ENCODE results near the gene GFRA1. TPM values are rescaled to one million over a fixed set of nuclear protein-coding genes. Genes with fewer than 3 reads are reported as not detected.

Gene GFRA1
- total RNA-seq, 2 donors from 2014 or later: 1.6 to 3.1 TPM

GRCh38 chr10:116298586-116298985 is 25.6 kb upstream of the GFRA1 start:
- H3K4me1 ChIP-seq (ENCODE audit: control insufficient read depth, insufficient read depth, low read length): no peaks in the 10 kb centered on the region
- no peaks in the 10 kb centered on the region for H3K9me3 ChIP-seq (ENCODE audit: control insufficient read depth, low read length)
- no peaks in the 10 kb centered on the region for H3K27me3 ChIP-seq (ENCODE audit: control insufficient read depth, insufficient read depth, low read length, poor library complexity, severe bottlenecking)
- Mint-ChIP-seq H3K36me3 (ENCODE audit: low read depth) (no peaks in the 10 kb centered on the region), H3K4me3 (no peak overlapping the region), H3K4me1 (no peaks in the 10 kb centered on the region), H3K9me3 (no peaks in the 10 kb centered on the region), H3K27ac (no peak overlapping the region), H3K27me3 (ENCODE audit: insufficient read depth) (no peaks in the 10 kb centered on the region)
- DNase-seq: no peak
- no peak overlapping the region for H3K4me3 ChIP-seq (ENCODE audit: low read length)
- TF ChIP-seq, protein P1, sequence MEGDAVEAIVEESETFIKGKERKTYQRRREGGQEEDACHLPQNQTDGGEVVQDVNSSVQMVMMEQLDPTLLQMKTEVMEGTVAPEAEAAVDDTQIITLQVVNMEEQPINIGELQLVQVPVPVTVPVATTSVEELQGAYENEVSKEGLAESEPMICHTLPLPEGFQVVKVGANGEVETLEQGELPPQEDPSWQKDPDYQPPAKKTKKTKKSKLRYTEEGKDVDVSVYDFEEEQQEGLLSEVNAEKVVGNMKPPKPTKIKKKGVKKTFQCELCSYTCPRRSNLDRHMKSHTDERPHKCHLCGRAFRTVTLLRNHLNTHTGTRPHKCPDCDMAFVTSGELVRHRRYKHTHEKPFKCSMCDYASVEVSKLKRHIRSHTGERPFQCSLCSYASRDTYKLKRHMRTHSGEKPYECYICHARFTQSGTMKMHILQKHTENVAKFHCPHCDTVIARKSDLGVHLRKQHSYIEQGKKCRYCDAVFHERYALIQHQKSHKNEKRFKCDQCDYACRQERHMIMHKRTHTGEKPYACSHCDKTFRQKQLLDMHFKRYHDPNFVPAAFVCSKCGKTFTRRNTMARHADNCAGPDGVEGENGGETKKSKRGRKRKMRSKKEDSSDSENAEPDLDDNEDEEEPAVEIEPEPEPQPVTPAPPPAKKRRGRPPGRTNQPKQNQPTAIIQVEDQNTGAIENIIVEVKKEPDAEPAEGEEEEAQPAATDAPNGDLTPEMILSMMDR (conservative IDR thresholded peaks at IDR 0.05): no peak
- no peak overlapping the region for H3K27ac ChIP-seq (ENCODE audit: low read depth, low read length)
- 87 to 92% methylated on average over 3 of the region's 3 CpGs for WGBS, 2 experiments (ENCODE audit: insufficient coverage in 1 of 2, insufficient read length in 1 of 2)
- H3K9ac ChIP-seq (ENCODE audit: extremely low read depth, low read length, poor library complexity, severe bottlenecking): no peak overlapping the region
- H3K36me3 ChIP-seq (ENCODE audit: control insufficient read depth, insufficient read depth, low read length): no peaks in the 10 kb centered on the region

GRCh38 chr10:116296291-116296721 is 23.3 kb upstream of the GFRA1 start:
- Mint-ChIP-seq H3K27ac (no peak overlapping the region), H3K36me3 (ENCODE audit: low read depth) (no peaks in the 10 kb centered on the region), H3K9me3 (no peaks in the 10 kb centered on the region), H3K4me3 (no peak overlapping the region), H3K4me1 (no peaks in the 10 kb centered on the region), H3K27me3 (ENCODE audit: insufficient read depth) (no peaks in the 10 kb centered on the region)
- H3K27me3 ChIP-seq (ENCODE audit: control insufficient read depth, insufficient read depth, low read length, poor library complexity, severe bottlenecking): no peaks in the 10 kb centered on the region
- H3K9me3 ChIP-seq (ENCODE audit: control insufficient read depth, low read length): no peaks in the 10 kb centered on the region
- no peak for DNase-seq
- no peak overlapping the region for H3K9ac ChIP-seq (ENCODE audit: extremely low read depth, low read length, poor library complexity, severe bottlenecking)
- no peaks in the 10 kb centered on the region for H3K4me1 ChIP-seq (ENCODE audit: control insufficient read depth, insufficient read depth, low read length)
- 91 to 95% methylated on average over 7 of the region's 7 CpGs for WGBS, 2 experiments (ENCODE audit: insufficient coverage in 1 of 2, insufficient read length in 1 of 2)
- TF ChIP-seq, protein P1 (conservative IDR thresholded peaks at IDR 0.05): no peak
- H3K27ac ChIP-seq (ENCODE audit: low read depth, low read length): no peak overlapping the region
- H3K36me3 ChIP-seq (ENCODE audit: control insufficient read depth, insufficient read depth, low read length): no peaks in the 10 kb centered on the region
- no peak overlapping the region for H3K4me3 ChIP-seq (ENCODE audit: low read length)

- Histone ChIP-seq H3K36me3 (ENCODE audit: control insufficient read depth, insufficient read depth, low read length) (no peaks in the 10 kb centered on the region), H3K9ac (ENCODE audit: extremely low read depth, low read length, poor library complexity, severe bottlenecking) (no peak overlapping the region), H3K4me3 (ENCODE audit: low read length) (no peak overlapping the region), H3K4me1 (ENCODE audit: control insufficient read depth, insufficient read depth, low read length) (no peaks in the 10 kb centered on the region), H3K27ac (ENCODE audit: low read depth, low read length) (no peak overlapping the region), H3K9me3 (ENCODE audit: control insufficient read depth, low read length) (no peaks in the 10 kb centered on the region), H3K27me3 (ENCODE audit: control insufficient read depth, insufficient read depth, low read length, poor library complexity, severe bottlenecking) (no peaks in the 10 kb centered on the region)
- Mint-ChIP-seq H3K27me3 (ENCODE audit: insufficient read depth) (no peaks in the 10 kb centered on the region), H3K4me1 (peaks cover 3% of the 10 kb centered on the region), H3K9me3 (peaks cover 2% of the 10 kb centered on the region), H3K36me3 (ENCODE audit: low read depth) (no peaks in the 10 kb centered on the region), H3K4me3 (no peak overlapping the region), H3K27ac (no peak overlapping the region)
- TF ChIP-seq, protein P1 (conservative IDR thresholded peaks at IDR 0.05): no peak
- DNase-seq: no peak
Observed at GRCh38 chr10:116292493-116292892, 19.5 kb upstream of the GFRA1 start.
